Measurements from ENCODE around the gene ARID5A. TPM values are rescaled to one million over a fixed set of nuclear protein-coding genes. Genes with fewer than 3 reads are reported as not detected.

ARID5A gene
- total RNA-seq, 1 donor from 2014 or later, result 4.1 TPM

- DNase-seq (ENCODE audit: low spot score in 2 of 2, unreplicated experiment in 2 of 2), result no peak
- Mint-ChIP-seq H3K27ac (no peak overlapping the region), H3K4me3 (no peak overlapping the region), H3K4me1 (peaks cover 10% of the 10 kb centered on the region), H3K27me3 (ENCODE audit: low read depth) (peaks cover 40% of the 10 kb centered on the region), H3K36me3 (no peaks in the 10 kb centered on the region), H3K9me3 (peaks cover 6% of the 10 kb centered on the region)
- TF ChIP-seq, protein P1, sequence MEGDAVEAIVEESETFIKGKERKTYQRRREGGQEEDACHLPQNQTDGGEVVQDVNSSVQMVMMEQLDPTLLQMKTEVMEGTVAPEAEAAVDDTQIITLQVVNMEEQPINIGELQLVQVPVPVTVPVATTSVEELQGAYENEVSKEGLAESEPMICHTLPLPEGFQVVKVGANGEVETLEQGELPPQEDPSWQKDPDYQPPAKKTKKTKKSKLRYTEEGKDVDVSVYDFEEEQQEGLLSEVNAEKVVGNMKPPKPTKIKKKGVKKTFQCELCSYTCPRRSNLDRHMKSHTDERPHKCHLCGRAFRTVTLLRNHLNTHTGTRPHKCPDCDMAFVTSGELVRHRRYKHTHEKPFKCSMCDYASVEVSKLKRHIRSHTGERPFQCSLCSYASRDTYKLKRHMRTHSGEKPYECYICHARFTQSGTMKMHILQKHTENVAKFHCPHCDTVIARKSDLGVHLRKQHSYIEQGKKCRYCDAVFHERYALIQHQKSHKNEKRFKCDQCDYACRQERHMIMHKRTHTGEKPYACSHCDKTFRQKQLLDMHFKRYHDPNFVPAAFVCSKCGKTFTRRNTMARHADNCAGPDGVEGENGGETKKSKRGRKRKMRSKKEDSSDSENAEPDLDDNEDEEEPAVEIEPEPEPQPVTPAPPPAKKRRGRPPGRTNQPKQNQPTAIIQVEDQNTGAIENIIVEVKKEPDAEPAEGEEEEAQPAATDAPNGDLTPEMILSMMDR (IDR thresholded peaks at IDR 0.05; ENCODE audit: unreplicated experiment), result no peak
Observed at GRCh38 chr2:96522304-96523203, 14.0 kb upstream of the ARID5A start.

DNA sequence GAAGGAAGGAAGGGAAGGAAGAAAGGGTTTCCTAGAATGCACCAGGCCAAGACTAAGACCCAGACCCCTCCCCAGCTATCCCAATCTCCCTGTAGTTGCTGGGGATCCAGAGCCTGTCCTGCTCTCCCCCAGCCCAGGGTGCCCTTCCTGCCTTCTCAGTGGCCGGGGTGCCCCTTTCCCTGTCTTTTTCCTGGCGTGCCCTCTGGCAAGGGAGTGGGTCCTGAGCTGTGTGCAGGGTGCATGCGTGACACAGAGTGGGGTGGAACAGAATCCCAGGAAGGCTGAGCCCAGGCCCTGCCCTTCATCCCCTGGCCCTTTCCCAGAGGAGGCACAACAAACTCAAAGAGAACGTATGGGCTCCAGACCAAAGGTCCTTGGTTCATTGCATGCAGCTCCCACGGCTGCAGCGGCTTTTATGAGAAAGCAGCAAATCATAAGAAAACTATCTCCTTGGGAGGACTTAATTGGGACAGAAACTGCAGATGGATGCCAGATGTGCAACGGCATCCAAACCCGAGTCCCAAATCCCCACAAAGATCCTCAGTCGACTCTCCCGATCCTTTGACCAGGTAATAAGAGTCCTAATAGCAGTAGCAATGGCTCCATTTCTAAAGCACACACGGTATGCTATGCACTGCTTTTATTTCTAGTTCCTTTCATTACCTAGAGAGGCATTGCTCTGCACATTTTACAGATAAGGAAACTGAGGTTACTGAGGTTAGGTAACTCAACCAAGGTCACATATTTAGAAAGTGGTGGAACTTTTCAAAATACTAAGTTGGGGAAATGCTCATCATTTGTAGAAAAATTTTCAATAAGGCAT lies 12.7 kb upstream of the ARID5A start:
- Mint-ChIP-seq H3K27me3 (ENCODE audit: low read depth) (peaks cover 53% of the 10 kb centered on the region), H3K9me3 (no peaks in the 10 kb centered on the region), H3K4me3 (no peak overlapping the region), H3K27ac (peak overlapping the region; percentile 69), H3K4me1 (peaks cover 15% of the 10 kb centered on the region), H3K36me3 (no peaks in the 10 kb centered on the region)
- no peak for DNase-seq (ENCODE audit: low spot score in 2 of 2, unreplicated experiment in 2 of 2)
- TF ChIP-seq, protein P1 (IDR thresholded peaks at IDR 0.05; ENCODE audit: unreplicated experiment), result no peak

DNA sequence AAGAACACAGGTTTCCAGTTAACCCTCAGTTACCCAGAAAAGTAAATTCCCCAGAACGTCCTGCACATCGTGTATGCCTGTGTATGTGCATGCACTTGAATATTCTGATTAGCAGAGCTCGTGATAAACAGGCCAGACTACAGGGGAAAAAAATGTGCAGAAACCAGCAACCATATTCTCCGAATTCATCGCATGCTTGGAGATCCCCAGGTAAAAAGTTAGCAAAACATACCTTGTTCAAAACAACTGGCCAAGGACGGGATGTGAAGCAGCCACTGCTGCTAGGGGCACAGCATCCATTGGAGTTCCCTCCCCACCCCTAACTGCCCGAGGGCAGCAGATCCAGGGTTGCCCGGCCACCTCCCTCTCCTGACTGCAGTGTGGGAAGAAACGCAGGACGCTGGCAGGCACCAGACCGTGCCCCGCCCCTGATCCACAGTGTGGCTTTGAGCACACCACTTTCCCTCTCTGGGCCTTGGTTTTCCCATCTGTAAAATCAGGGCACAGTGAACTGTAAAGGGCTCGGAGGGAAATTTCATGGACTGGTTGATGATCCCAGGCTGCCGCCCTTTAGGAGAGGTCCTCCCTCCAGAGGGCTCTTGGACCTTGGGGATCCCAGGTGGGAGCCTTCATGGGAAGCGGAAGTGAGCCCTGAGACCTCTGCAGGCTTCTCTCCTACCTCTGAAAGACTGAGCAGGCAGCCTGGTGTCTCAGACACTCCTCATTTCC lies 11.9 kb upstream of the ARID5A start:
- no peak for DNase-seq (ENCODE audit: low spot score in 2 of 2, unreplicated experiment in 2 of 2)
- H3K36me3 Mint-ChIP-seq, result no peaks in the 10 kb centered on the region

DNA sequence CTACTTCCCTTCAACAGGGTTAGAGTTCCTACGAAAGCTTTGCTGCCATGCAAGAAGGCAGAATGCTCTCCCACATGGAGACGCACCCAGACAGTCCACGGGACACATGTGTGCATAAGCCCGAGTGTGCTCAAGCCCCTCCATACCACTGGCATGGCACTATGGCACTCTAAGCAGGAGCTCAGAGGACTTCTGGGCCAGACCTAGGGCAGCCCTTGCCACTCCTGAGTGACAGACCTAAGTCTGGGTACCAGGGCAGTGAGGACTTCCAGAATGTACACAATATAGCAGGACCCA lies 11.4 kb upstream of the ARID5A start:
- peaks cover 16% of the 10 kb centered on the region for H3K4me1 Mint-ChIP-seq
- DNase-seq (ENCODE audit: low spot score in 2 of 2, unreplicated experiment in 2 of 2), result no peak
- no peak overlapping the region for H3K27ac Mint-ChIP-seq
- H3K36me3 Mint-ChIP-seq, result no peaks in the 10 kb centered on the region
- peaks cover 65% of the 10 kb centered on the region for H3K27me3 Mint-ChIP-seq (ENCODE audit: low read depth)
- H3K4me3 Mint-ChIP-seq, result no peak overlapping the region
- TF ChIP-seq, protein P1 (IDR thresholded peaks at IDR 0.05; ENCODE audit: unreplicated experiment), result no peak
- H3K9me3 Mint-ChIP-seq, result no peaks in the 10 kb centered on the region

More for the DNA sequence above, 11.9 kb upstream of the ARID5A start:
- no peak overlapping the region for H3K27ac Mint-ChIP-seq
- H3K27me3 Mint-ChIP-seq (ENCODE audit: low read depth), result peaks cover 60% of the 10 kb centered on the region
- no peaks in the 10 kb centered on the region for H3K9me3 Mint-ChIP-seq
- H3K4me1 Mint-ChIP-seq, result peaks cover 15% of the 10 kb centered on the region
- H3K4me3 Mint-ChIP-seq, result no peak overlapping the region
- TF ChIP-seq, protein P1 (IDR thresholded peaks at IDR 0.05; ENCODE audit: unreplicated experiment), result no peak

- TF ChIP-seq, protein P1 (IDR thresholded peaks at IDR 0.05; ENCODE audit: unreplicated experiment), result no peak
- peaks cover 16% of the 10 kb centered on the region for H3K4me1 Mint-ChIP-seq
- H3K36me3 Mint-ChIP-seq, result no peaks in the 10 kb centered on the region
- H3K9me3 Mint-ChIP-seq, result no peaks in the 10 kb centered on the region
- no peak overlapping the region for H3K4me3 Mint-ChIP-seq
- H3K27ac Mint-ChIP-seq, result no peak overlapping the region
- DNase-seq (ENCODE audit: low spot score in 2 of 2, unreplicated experiment in 2 of 2), result no peak
- peaks cover 75% of the 10 kb centered on the region for H3K27me3 Mint-ChIP-seq (ENCODE audit: low read depth)
Observed at GRCh38 chr2:96526101-96526591, 10.4 kb upstream of the ARID5A start.
